Body of pancreas (tissue), 4 donors: Measurements from ENCODE around the gene FBXL22. TPM values are rescaled to one million over a fixed set of nuclear protein-coding genes. Genes with fewer than 3 reads are reported as not detected.

Experiments
- ATAC-seq: fragments of 150-250 bp; one replicate; pipeline ENCODE4 v1.9.1; 2016
- DNase-seq, 4 donors: peaks; one replicate each; pipeline ENCODE4 v3.0.0-alpha.2; 2019
- H3K27ac ChIP-seq, 4 donors: fragments of 200-600 bp; sonication (generic); 1 replicate in 3 of 4; 2 replicates in 1 of 4; pipeline versions ENCODE4 v1.5.1 to v1.6.1; 2016 to 2019; ENCODE audit warnings: mild to moderate bottlenecking in 1 of 4, mixed read lengths in 1 of 4, moderate library complexity in 1 of 4
- H3K27me3 ChIP-seq, 2 donors: fragments of 200-600 bp; sonication (generic); one replicate each; pipeline ENCODE4 v1.6.0; 2016; ENCODE audit warnings: mild to moderate bottlenecking in 1 of 2
- H3K36me3 ChIP-seq, 2 donors: fragments of 200-600 bp; sonication (generic); replicated peaks in 1 of 2; 2 replicates each; pipeline ENCODE4 v1.5.1; 2016; ENCODE audit warnings: low read depth in 2 of 2; ENCODE audit not compliant: insufficient read depth in 1 of 2
- H3K4me1 ChIP-seq: fragments of 200-600 bp; sonication (generic); one replicate; pipeline ENCODE4 v1.6.0; 2016
- H3K4me3 ChIP-seq, 2 donors: fragments of 200-600 bp; sonication (generic); 1 replicate in 1 of 2; 2 replicates in 1 of 2; pipeline ENCODE4 v1.5.1; 2016 to 2019
- H3K9me3 ChIP-seq, 3 donors: fragments of 200-600 bp; sonication (generic); 1 replicate in 2 of 3; 2 replicates in 1 of 3; pipeline ENCODE4 v1.5.1; 2016
- POLR2A ChIP-seq, 3 donors: fragments of 450-650 bp; IDR thresholded peaks; one replicate each; pipeline ENCODE4 v1.6.1; 2016; ENCODE audit warnings: antibody characterized with exemption in 3 of 3, mild to moderate bottlenecking in 2 of 3
- WGBS, 2 donors: methylation state at CpG; one replicate each; pipeline ENCODE4 v1.1.5; 2017; 5-methylcytosine and 5-hydroxymethylcytosine counted together
- intact Hi-C: fragments of 100-400 bp; cut with DNase I; formaldehyde crosslinking; loops from one replicate; pipeline ENCODE4 v1.15.1; 2023
- total RNA-seq, 2 donors: library from RNA; depleted of rRNA; stranded (reverse); fragments of >200 nt; gene quantifications; one replicate each; pipeline ENCODE4 v1.1.0, GENCODE V29; 2016
- TF ChIP-seq, protein P1 (sequence below), 7 experiments: fragments of 450-650 bp in 4 of 7; fragments of 200-600 bp in 3 of 7; sonication (generic) in 3 of 7; IDR thresholded peaks; one replicate each; pipeline ENCODE4 v1.5.1; 2016 to 2019; ENCODE audit warnings: antibody characterized with exemption in 7 of 7

FBXL22 gene
- total RNA-seq, 2 donors from 2014 or later = not detected

- Histone ChIP-seq H3K27me3 (no peaks in the 10 kb centered on the region), H3K4me3 (no peak overlapping the region), H3K9me3 (no peaks in the 10 kb centered on the region), H3K4me1 (no peaks in the 10 kb centered on the region), H3K27ac (no peak overlapping the region), H3K36me3 (peaks cover 0 to 29% of the 10 kb centered on the region in 2 donors)
- TF ChIP-seq, protein P1, sequence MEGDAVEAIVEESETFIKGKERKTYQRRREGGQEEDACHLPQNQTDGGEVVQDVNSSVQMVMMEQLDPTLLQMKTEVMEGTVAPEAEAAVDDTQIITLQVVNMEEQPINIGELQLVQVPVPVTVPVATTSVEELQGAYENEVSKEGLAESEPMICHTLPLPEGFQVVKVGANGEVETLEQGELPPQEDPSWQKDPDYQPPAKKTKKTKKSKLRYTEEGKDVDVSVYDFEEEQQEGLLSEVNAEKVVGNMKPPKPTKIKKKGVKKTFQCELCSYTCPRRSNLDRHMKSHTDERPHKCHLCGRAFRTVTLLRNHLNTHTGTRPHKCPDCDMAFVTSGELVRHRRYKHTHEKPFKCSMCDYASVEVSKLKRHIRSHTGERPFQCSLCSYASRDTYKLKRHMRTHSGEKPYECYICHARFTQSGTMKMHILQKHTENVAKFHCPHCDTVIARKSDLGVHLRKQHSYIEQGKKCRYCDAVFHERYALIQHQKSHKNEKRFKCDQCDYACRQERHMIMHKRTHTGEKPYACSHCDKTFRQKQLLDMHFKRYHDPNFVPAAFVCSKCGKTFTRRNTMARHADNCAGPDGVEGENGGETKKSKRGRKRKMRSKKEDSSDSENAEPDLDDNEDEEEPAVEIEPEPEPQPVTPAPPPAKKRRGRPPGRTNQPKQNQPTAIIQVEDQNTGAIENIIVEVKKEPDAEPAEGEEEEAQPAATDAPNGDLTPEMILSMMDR (IDR thresholded peaks at IDR 0.05) = no peak
- TF ChIP-seq POLR2A (IDR thresholded peaks at IDR 0.05) = no peak
- intact Hi-C loops = no loop called here
- no peak for DNase-seq
- ATAC-seq = no peak
- WGBS, 2 donors = 80 to 100% methylated on average over 1 of the region's 1 CpG
Observed at GRCh38 chr15:63626955-63627354, 29.8 kb downstream of the FBXL22 start.

DNA sequence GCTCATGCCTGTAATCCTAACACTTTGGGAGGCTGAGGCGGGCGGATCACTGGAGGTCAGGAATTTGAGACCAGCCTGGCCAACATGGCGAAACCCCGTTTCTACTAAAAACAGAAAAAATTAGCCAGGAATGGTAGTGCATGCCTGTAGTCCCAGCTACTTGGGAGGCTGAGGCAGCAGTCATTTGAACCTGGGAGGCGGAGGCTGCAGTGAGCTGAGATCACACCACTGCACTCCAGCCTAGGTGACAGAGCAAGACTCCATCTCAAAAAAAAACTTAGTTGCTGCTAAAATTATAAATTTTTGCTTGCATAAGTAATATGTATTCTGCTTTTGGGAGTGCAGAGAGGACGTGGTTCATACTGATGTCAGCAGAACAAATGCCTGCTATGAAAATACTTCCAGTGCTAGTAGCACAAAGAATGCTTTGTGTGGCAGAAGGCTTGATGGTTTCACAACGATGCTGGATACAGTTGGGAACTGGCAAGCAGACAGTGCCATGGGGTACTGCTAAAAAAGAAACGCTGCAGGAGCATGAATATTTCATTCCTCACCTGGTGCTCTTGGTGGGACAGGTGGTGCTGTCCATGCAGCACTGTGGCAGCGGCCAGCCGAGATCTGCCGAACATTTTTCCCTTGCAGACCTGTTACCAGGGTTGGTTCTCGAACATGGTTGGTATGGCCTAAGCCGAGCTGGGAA is 31.1 kb downstream of the FBXL22 start:
- H3K36me3 ChIP-seq = peaks cover 0 to 32% of the 10 kb centered on the region in 2 donors
- DNase-seq (peak in 1 of 4 donors; percentile 16), ATAC-seq (peak; percentile 71)
- no peaks in the 10 kb centered on the region for H3K4me1 ChIP-seq
- no peaks in the 10 kb centered on the region for H3K9me3 ChIP-seq
- no peaks in the 10 kb centered on the region for H3K27me3 ChIP-seq
- H3K27ac ChIP-seq = peak overlapping the region in 2 of 4 donors; percentile 33 to 62
- intact Hi-C loops = no loop called here
- TF ChIP-seq, protein P1 (IDR thresholded peaks at IDR 0.05) = no peak
- TF ChIP-seq POLR2A (IDR thresholded peaks at IDR 0.05) = no peak
- WGBS, 2 donors = 75 to 77% methylated on average over 13 of the region's 13 CpGs
- no peak overlapping the region for H3K4me3 ChIP-seq

- Histone ChIP-seq H3K27ac (no peak overlapping the region), H3K4me1 (no peaks in the 10 kb centered on the region), H3K27me3 (no peaks in the 10 kb centered on the region), H3K4me3 (no peak overlapping the region), H3K36me3 (peaks cover 0 to 27% of the 10 kb centered on the region in 2 donors), H3K9me3 (no peaks in the 10 kb centered on the region)
- ATAC-seq (no peak), DNase-seq (no peak)
- intact Hi-C loops = no loop called here
- TF ChIP-seq, protein P1 (IDR thresholded peaks at IDR 0.05) = no peak
- no peak for TF ChIP-seq POLR2A (IDR thresholded peaks at IDR 0.05)
- WGBS, 2 donors = 91% methylated on average over 7 of the region's 7 CpGs
Observed at GRCh38 chr15:63630036-63630751, 33.0 kb downstream of the FBXL22 start.

DNA sequence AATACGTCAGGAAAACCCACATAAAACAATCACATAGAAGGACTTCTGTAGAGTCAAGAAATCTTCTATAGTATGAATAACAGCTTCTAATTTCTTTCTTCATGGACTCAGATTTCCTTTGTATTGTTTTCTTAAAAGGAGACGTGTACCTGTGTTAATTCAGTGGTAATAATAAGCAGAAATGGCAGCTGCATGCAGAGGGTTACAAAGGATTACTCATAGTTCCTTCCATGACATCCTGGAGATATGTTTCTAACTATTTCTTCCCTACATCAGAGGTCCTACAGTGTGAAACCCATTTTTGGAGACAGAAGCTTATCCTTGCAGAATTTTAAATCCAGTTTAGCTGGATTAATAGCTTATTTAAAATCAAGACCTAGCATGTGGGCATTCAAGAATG is 36.1 kb downstream of the FBXL22 start:
- intact Hi-C loops = no loop called here
- H3K36me3 ChIP-seq = peaks cover 0 to 22% of the 10 kb centered on the region in 2 donors
- no peaks in the 10 kb centered on the region for H3K27me3 ChIP-seq
- no peak for TF ChIP-seq POLR2A (IDR thresholded peaks at IDR 0.05)
- TF ChIP-seq, protein P1 (IDR thresholded peaks at IDR 0.05) = no peak
- H3K9me3 ChIP-seq = no peaks in the 10 kb centered on the region
- WGBS, 2 donors = 81 to 90% methylated on average over 2 of the region's 2 CpGs
- no peak overlapping the region for H3K4me3 ChIP-seq
- H3K27ac ChIP-seq = no peak overlapping the region
- H3K4me1 ChIP-seq = no peaks in the 10 kb centered on the region
- ATAC-seq (no peak), DNase-seq (no peak)
